ENCODE data around the gene UNC93A.
"Not testable (repeated sequence)": the region's sequence is repeated elsewhere in the genome, so short reads cannot be mapped to it uniquely, and the experiment has no call there.

UNC93A gene

GRCh38 chr6:167272151-167272550 is 19.0 kb upstream of the UNC93A start:
- no peak for DNase-seq

- DNase-seq, result no peak
Observed at GRCh38 chr6:167272696-167273379, 18.3 kb upstream of the UNC93A start.

- no peak for DNase-seq
Observed at GRCh38 chr6:167274270-167274669, 16.8 kb upstream of the UNC93A start.

- DNase-seq, result no peak
Observed at GRCh38 chr6:167275001-167275400, 16.1 kb upstream of the UNC93A start.

- no peak for DNase-seq
Observed at GRCh38 chr6:167275436-167275835, 15.7 kb upstream of the UNC93A start.

- no peak for DNase-seq
Observed at GRCh38 chr6:167276772-167277533, 14.2 kb upstream of the UNC93A start.

- DNase-seq, result not testable (repeated sequence)
Observed at GRCh38 chr6:167278173-167278940, 12.8 kb upstream of the UNC93A start.

GRCh38 chr6:167279766-167280446 is 11.2 kb upstream of the UNC93A start:
- no peak for DNase-seq

- DNase-seq, result not testable (repeated sequence)
Observed at GRCh38 chr6:167280466-167280865, 10.6 kb upstream of the UNC93A start.

- no peak for DNase-seq
Observed at GRCh38 chr6:167282165-167282564, 8.9 kb upstream of the UNC93A start.

- not testable (repeated sequence) for DNase-seq
Observed at GRCh38 chr6:167284565-167284964, 6.5 kb upstream of the UNC93A start.

GRCh38 chr6:167285077-167285770 is 5.9 kb upstream of the UNC93A start:
- DNase-seq, result no peak

- DNase-seq, result no peak
Observed at GRCh38 chr6:167287513-167288048, 3.5 kb upstream of the UNC93A start.

- DNase-seq, result not testable (repeated sequence)
Observed at GRCh38 chr6:167288591-167289225, 2.4 kb upstream of the UNC93A start.

GRCh38 chr6:167289291-167289690 is 1.8 kb upstream of the UNC93A start:
- not testable (repeated sequence) for DNase-seq

- DNase-seq, result no peak
Observed at GRCh38 chr6:167291623-167292300, 647 bp downstream of the UNC93A start.

- no peak for DNase-seq
Observed at GRCh38 chr6:167292301-167293087, 1.4 kb downstream of the UNC93A start.

- no peak for DNase-seq
Observed at GRCh38 chr6:167293088-167293589, 2.0 kb downstream of the UNC93A start.

GRCh38 chr6:167293590-167294091 is 2.5 kb downstream of the UNC93A start:
- no peak for DNase-seq

GRCh38 chr6:167294241-167294640 is 3.1 kb downstream of the UNC93A start:
- DNase-seq, result no peak
